PFSK-1 (cell line): ENCODE results near the gene HYCC1.

ENCODE experiments used
- POLR2AphosphoS5 ChIP-seq: IDR thresholded peaks from 2 replicates; pipeline ENCODE4 v1.6.1; 2012; ENCODE audit warnings: low read depth, mild to moderate bottlenecking, control low read depth, low read length, moderate library complexity
- SIN3A ChIP-seq: IDR thresholded peaks from 2 replicates; pipeline ENCODE4 v1.6.1; 2012; ENCODE audit warnings: mild to moderate bottlenecking, low read length, moderate library complexity, borderline replicate concordance; ENCODE audit not compliant: insufficient read depth
- TAF1 ChIP-seq: IDR thresholded peaks from 2 replicates; pipeline ENCODE4 v1.6.1; 2012; ENCODE audit warnings: low read length, control low read depth, borderline replicate concordance; ENCODE audit not compliant: insufficient read depth
- TF ChIP-seq, protein P1 (sequence below), 2 experiments: IDR thresholded peaks; 2 replicates each; pipeline versions ENCODE4 v1.6.1 to v1.8.0; 2011 to 2012; ENCODE audit warnings: low read depth in 2 of 2, low read length in 2 of 2, control low read depth in 1 of 2, inconsistent platforms in 1 of 2, mild to moderate bottlenecking in 1 of 2, moderate library complexity in 1 of 2; ENCODE audit not compliant: insufficient read depth in 1 of 2

DNA sequence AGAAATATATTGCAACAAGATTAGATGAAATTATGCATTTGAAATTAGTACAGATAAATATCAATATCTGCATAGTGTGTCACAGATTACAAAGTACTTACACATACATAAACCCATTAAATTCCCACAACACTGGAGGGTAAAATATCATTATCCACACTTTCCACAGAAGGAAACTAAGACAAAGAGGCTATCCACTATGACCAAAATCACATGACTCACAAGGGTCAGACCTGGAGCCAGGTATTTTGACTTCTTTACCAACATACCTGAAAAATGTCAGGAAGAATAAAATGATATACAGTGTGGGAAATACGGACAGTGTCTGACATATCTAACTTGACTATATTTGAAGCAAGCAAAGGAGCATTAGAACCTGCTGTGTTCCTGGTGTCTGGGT, 34.1 kb downstream of the HYCC1 start:
- no peak for TF ChIP-seq POLR2AphosphoS5
- TF ChIP-seq TAF1, result no peak
- TF ChIP-seq, protein P1, sequence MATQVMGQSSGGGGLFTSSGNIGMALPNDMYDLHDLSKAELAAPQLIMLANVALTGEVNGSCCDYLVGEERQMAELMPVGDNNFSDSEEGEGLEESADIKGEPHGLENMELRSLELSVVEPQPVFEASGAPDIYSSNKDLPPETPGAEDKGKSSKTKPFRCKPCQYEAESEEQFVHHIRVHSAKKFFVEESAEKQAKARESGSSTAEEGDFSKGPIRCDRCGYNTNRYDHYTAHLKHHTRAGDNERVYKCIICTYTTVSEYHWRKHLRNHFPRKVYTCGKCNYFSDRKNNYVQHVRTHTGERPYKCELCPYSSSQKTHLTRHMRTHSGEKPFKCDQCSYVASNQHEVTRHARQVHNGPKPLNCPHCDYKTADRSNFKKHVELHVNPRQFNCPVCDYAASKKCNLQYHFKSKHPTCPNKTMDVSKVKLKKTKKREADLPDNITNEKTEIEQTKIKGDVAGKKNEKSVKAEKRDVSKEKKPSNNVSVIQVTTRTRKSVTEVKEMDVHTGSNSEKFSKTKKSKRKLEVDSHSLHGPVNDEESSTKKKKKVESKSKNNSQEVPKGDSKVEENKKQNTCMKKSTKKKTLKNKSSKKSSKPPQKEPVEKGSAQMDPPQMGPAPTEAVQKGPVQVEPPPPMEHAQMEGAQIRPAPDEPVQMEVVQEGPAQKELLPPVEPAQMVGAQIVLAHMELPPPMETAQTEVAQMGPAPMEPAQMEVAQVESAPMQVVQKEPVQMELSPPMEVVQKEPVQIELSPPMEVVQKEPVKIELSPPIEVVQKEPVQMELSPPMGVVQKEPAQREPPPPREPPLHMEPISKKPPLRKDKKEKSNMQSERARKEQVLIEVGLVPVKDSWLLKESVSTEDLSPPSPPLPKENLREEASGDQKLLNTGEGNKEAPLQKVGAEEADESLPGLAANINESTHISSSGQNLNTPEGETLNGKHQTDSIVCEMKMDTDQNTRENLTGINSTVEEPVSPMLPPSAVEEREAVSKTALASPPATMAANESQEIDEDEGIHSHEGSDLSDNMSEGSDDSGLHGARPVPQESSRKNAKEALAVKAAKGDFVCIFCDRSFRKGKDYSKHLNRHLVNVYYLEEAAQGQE (IDR thresholded peaks at IDR 0.05; ENCODE audit: insufficient read depth in 1 of 2, low read depth in 2 of 2, low read length in 2 of 2), result no peak
- no peak for TF ChIP-seq SIN3A
